HFFc6 (cell line): Measurements from ENCODE around the gene ZNF831. TPM values are rescaled to one million over a fixed set of nuclear protein-coding genes. Genes with fewer than 3 reads are reported as not detected.

Experiments
- DNase-seq: peaks from one replicate; pipeline ENCODE4 v3.0.0-alpha.2; 2018
- H3K27ac Mint-ChIP-seq: 2 replicates; pipeline ENCODE4 v1.8.0; 2020; ENCODE audit warnings: mild to moderate bottlenecking, mixed read lengths
- H3K27me3 Mint-ChIP-seq: 2 replicates; pipeline ENCODE4 v1.8.0; 2021; ENCODE audit warnings: mild to moderate bottlenecking, moderate library complexity, mixed read lengths; ENCODE audit not compliant: insufficient read depth
- H3K36me3 Mint-ChIP-seq: 2 replicates; pipeline ENCODE4 v1.8.0; 2021; ENCODE audit warnings: low read depth, mixed read lengths
- H3K4me1 Mint-ChIP-seq: 2 replicates; pipeline ENCODE4 v1.8.0; 2020; ENCODE audit warnings: low read depth, mixed read lengths
- H3K4me3 Mint-ChIP-seq: 2 replicates; pipeline ENCODE4 v1.8.0; 2020; ENCODE audit warnings: mild to moderate bottlenecking, moderate library complexity, mixed read lengths
- H3K9me3 Mint-ChIP-seq: 2 replicates; pipeline ENCODE4 v1.8.0; 2020; ENCODE audit warnings: mild to moderate bottlenecking, mixed read lengths
- CTCF ChIP-seq: fragments of 200-600 bp; sonication (generic); IDR thresholded peaks from 2 replicates; pipeline ENCODE4 v1.5.0; 2021; ENCODE audit warnings: antibody characterized with exemption, mild to moderate bottlenecking
- total RNA-seq, 6 experiments: library from RNA; stranded (reverse); fragmentation: NEBNext Ultra II Directional; extraction: Animal tissue kit (Norgen Biotek cat#: 25700); gene quantifications; 2 replicates in 1 of 6; 3 replicates in 5 of 6; pipeline ENCODE4 v1.2.3, GENCODE V29; 2021

ZNF831 gene
- total RNA-seq, 6 experiments from 2014 or later, result not detected

GRCh38 chr20:59183751-59184150 is 20.1 kb downstream of the ZNF831 start:
- no peaks in the 10 kb centered on the region for H3K4me1 Mint-ChIP-seq
- DNase-seq, result no peak
- no peaks in the 10 kb centered on the region; the same call in 1 of the 2 replicates for H3K9me3 Mint-ChIP-seq
- peaks cover 3% of the 10 kb centered on the region; the same call in 1 of the 2 replicates for H3K27me3 Mint-ChIP-seq
- TF ChIP-seq CTCF, result no peak
- no peaks in the 10 kb centered on the region for H3K36me3 Mint-ChIP-seq
- H3K4me3 Mint-ChIP-seq, result no peak overlapping the region
- no peak overlapping the region for H3K27ac Mint-ChIP-seq

- no peak overlapping the region for H3K4me3 Mint-ChIP-seq
- no peaks in the 10 kb centered on the region for H3K27me3 Mint-ChIP-seq
- H3K9me3 Mint-ChIP-seq, result no peaks in the 10 kb centered on the region; the same call in 1 of the 2 replicates
- no peaks in the 10 kb centered on the region for H3K36me3 Mint-ChIP-seq
- no peak for DNase-seq
- TF ChIP-seq CTCF, result no peak
- H3K27ac Mint-ChIP-seq, result no peak overlapping the region
- no peaks in the 10 kb centered on the region for H3K4me1 Mint-ChIP-seq
These were observed 21.3 kb downstream of the ZNF831 start for GRCh38 chr20:59184880-59185447.

GRCh38 chr20:59185809-59186208 is 22.2 kb downstream of the ZNF831 start:
- no peak for DNase-seq
- Mint-ChIP-seq H3K9me3 (peaks cover 5% of the 10 kb centered on the region; the same call in 1 of the 2 replicates), H3K36me3 (no peaks in the 10 kb centered on the region), H3K4me1 (no peaks in the 10 kb centered on the region), H3K27me3 (peaks cover 2% of the 10 kb centered on the region; the same call in 1 of the 2 replicates), H3K4me3 (no peak overlapping the region), H3K27ac (no peak overlapping the region)
- TF ChIP-seq CTCF, result no peak

GRCh38 chr20:59190466-59190865 is 26.8 kb downstream of the ZNF831 start:
- Mint-ChIP-seq H3K27ac (no peak overlapping the region), H3K9me3 (peaks cover 12% of the 10 kb centered on the region; the same call in 1 of the 2 replicates), H3K4me1 (no peaks in the 10 kb centered on the region), H3K27me3 (peaks cover 6% of the 10 kb centered on the region; the same call in 1 of the 2 replicates), H3K4me3 (no peak overlapping the region), H3K36me3 (no peaks in the 10 kb centered on the region)
- DNase-seq, result no peak
- no peak for TF ChIP-seq CTCF

- Mint-ChIP-seq H3K27me3 (peaks cover 8% of the 10 kb centered on the region), H3K9me3 (peaks cover 12% of the 10 kb centered on the region; the same call in 1 of the 2 replicates), H3K4me1 (no peaks in the 10 kb centered on the region), H3K27ac (no peak overlapping the region), H3K4me3 (no peak overlapping the region), H3K36me3 (no peaks in the 10 kb centered on the region)
- DNase-seq, result no peak
- TF ChIP-seq CTCF, result no peak
These were observed 27.6 kb downstream of the ZNF831 start for GRCh38 chr20:59191036-59191755.
